ENCODE results near the gene ABHD4.

DNA sequence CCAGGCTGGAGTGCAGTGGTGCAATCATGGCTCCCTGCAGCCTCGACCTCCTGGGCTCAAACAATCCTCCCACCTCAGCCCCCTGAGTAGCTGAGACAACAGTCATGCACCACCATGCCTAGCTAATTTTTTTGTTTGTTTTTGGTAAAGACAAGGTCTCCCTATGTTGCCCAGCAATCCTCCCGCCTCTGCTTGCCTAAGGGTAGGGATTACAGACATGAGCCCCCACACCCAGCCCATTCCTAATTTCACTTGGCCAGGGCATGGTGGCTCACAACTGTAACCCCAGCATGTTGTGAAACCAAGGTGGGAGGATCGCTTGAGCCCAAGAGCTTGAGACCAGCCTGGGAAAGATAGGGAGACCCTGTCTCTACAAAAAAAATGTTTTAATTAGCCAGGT lies 18.2 kb upstream of the ABHD4 start:
- TF ChIP-seq CTCF (IDR thresholded peaks at IDR 0.05; ENCODE audit: low read depth, low read length) (no peak), EZH2phosphoT487 (IDR thresholded peaks at IDR 0.05; ENCODE audit: low read depth) (no peak)

Measured in OCI-LY3 (cell line).